ENCODE results near the gene ARHGEF17.

Gene ARHGEF17

DNA sequence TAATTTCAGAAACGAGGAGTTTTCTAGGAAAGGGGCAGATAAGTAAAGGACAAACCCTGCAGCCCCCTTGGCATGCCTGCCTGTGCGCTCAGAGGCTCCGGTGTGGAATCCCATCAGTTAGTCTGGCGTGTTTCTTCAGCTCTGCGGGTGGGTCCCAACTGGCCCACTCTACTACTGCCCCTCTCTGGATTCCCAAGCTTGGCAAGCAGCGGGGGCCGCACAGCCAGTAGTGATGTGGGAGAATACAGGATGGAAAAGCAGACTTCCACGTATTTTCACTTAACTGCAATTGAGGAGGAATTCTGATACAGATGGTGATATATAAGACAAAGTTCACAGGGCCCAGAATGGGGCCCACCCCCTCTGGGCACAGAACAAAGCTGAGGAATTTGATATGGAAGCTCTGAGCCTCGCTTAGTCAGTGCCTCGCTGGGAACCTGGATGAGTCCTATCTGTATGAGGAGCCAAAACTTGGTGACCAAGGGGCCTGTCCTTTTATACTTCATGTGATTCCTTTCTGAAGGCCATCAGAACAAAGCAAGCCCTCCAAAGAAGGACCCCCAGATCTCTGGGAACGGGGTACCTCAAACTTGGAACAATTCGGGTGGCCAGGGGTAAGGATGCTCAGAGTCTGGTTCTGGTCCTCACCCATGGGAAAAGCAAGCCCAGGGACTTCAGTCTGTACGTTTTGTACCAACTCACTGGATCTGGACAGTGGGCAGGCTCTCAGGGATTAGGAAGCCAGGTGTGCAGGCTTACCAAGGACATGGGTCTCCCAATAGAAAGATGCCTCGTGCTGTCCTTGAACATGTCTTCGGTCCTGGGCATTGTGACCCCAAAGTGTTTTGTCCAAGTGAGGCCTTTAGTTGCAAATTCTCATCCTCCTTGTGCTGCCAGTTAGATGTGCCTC, 94.1 kb downstream of the ARHGEF17 start:
- in situ Hi-C loops (cut with MboI; ENCODE audit: low sequenced_read_pairs), result no loop called here

DNA sequence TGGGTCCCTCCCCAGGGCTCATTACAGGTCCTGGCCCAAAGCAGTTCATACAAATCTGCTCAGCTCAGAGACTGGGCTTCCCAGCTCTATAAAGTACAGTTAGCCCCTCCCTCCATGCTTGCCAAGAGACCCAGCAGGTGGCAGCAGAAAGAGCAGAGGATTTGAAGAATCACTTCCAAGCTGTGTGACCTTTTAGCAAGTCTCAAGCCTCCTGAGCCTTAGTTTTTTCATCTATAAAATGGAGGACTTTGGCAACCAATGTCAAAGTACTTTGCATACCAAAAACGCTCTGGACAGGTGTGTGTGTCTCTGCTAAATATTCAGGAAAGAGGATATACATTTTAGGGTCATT, 94.7 kb downstream of the ARHGEF17 start:
- in situ Hi-C loops (cut with MboI; ENCODE audit: low sequenced_read_pairs), result no loop called here

DNA sequence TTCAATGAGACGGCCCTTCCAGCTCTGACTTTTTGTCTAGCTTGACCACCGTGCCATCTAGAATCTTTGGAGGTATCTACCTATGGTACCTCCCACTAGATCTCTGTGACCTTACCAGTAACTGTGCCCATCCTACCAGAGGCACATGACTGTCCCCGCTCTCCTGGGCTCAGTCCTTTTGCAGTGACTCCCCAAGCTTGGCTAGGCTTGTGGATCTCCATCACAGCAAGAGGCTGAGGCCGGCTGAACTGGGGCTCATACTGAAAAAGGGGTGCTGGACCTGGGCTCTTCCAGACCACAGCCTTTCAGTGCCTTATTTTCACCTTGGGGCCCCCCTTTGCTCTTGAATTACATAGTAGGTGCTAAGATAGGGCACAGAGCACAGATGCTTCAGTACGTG, 95.5 kb downstream of the ARHGEF17 start:
- in situ Hi-C loops (cut with MboI; ENCODE audit: low sequenced_read_pairs), result no loop called here

DNA sequence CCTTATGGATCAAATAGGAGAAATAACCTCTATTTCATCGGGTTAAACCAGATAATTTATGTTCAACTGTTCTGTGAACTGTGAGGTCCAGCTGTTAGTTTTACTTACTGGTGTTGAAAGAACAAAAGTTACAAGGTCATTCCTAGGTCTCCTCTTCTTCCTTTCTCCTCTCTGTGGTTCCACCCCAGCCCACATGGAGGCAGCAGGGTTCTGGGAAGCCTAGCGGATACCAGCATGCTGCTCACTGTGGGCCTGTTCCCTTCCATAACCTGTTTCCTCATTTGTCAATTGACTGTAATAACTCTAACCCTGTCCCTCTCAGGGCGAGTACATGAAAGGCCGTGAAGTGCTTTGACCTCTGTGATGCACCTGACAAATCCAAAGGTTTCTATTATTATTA, 96.0 kb downstream of the ARHGEF17 start:
- in situ Hi-C loops (cut with MboI; ENCODE audit: low sequenced_read_pairs), result no loop called here

DNA sequence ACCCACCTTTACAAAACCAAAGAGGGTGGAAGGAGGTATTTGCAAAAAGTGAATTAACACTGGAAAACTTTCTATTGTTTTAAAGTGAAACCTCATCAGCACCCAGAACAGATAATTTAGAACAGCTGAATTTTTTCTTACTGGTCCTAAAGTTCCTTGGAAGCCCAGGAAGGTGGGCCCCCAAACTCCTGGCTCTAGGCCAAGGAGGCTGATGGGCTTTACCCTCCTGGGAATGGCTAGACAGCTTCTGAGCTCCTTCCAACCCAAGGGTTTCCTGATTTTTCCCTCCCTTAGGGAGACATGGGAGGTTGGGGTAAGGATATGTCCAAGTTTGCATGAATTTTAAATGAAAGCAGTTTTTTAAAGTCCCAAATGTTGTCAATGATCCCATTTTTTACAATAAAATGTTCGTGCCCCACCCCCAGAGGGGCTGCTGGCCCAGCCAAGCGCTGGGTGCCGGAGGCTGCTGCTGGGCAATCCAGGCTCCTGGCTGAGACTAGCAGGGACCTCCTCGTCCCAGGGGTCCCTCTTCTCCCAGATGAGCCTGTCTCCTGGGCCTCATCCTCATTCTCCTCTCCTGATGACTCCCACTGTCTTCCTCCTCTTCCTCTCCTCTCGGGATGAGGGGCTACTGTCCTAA, 96.5 kb downstream of the ARHGEF17 start:
- in situ Hi-C loops (cut with MboI; ENCODE audit: low sequenced_read_pairs), result no loop called here

DNA sequence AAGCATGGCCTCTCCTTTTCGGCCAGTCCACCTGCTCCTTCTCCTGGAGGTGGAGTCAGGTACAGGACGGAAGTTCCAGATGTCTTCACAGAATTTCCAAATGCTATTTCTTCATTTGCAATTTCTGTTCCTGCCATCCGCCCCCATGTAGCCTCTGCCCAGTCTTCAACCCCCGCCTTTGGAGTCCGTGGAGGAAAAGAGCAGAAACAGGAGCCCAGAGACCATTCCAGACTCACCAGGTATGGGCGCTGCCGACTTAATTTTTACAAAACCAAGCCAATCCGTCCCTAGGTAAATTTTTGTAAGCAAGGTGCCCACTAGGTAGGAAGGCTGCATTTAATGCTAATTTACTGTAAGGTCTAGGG, 97.1 kb downstream of the ARHGEF17 start:
- in situ Hi-C loops (cut with MboI; ENCODE audit: low sequenced_read_pairs), result no loop called here

DNA sequence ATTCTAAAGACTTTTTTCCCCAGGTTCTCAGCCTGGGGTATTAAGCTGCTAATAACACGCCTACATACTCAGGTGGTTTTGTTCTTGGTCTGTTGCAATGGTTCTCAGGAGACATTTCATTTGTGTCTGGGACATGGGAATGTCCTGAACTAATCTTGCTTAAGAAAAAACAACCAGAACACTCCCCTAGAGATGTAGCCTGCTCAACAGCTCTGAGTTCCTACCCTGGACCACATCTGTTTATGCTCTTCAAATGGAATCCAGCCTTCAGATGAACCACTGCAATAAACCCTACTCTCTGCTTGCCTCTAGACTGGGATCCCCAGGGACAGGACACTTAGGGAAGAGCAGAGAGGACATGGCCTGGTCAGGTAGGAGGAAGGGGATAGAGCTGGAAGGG, 98.1 kb downstream of the ARHGEF17 start:
- in situ Hi-C loops (cut with MboI; ENCODE audit: low sequenced_read_pairs), result no loop called here

DNA sequence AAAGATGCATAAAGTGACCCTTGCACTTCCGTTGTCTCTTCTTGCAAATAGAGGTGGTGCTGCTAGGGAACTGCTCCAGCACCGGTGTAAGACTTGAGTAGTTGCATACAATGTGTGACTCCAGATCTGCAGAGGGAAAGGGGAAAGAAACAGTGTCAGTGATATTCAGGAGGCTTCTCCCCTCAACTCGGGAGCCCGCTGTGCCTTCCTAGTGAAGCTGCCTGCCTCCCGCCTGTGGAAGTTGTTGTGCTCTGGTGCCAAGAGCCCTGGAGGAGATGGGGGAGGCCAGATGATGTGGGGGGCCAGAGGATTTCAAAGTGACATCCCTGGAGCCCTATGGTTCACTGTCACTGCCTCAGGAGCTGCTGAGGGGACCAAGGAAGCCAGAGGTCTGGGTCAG, 98.5 kb downstream of the ARHGEF17 start:
- in situ Hi-C loops (cut with MboI; ENCODE audit: low sequenced_read_pairs), result no loop called here

DNA sequence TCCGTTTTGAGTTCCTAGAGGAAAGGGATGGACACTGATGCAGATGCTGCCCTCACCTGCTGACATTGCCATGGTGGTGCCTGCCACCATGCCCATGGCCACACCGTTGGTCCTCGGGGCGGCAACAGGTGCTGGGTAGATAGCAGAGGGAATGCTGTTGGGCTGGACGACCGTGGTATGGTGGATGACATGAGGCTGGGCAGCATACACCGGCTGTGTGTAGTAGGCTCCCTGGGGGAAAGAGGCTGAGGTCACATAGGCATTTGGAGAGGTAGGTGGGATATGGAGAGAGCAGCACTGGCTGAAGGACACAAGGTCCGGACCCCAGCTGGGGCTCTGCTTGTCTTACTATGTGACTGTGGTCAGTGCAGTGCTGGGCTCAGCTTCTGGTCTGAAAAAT, 101.4 kb downstream of the ARHGEF17 start:
- in situ Hi-C loops (cut with MboI; ENCODE audit: low sequenced_read_pairs), result no loop called here

DNA sequence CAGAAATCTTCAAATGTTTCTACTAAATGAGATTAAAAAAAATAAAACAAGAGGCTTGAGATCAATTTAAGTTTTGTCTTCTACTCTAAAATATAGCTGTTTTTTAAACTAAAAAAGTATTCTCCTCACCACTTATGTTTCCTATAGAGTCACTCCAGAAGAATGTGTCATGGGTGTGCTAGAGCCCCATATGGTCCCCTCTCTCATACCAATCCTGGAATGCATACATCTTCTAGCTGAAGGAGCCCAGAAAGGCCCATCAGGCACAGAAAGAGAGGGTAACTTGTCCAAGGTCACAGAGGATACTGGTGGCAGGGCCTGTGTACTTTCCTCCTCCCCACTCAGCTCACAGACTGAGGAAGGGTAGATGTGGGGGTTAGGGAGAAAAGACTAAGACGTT, 102.6 kb downstream of the ARHGEF17 start:
- in situ Hi-C loops (cut with MboI; ENCODE audit: low sequenced_read_pairs), result no loop called here

DNA sequence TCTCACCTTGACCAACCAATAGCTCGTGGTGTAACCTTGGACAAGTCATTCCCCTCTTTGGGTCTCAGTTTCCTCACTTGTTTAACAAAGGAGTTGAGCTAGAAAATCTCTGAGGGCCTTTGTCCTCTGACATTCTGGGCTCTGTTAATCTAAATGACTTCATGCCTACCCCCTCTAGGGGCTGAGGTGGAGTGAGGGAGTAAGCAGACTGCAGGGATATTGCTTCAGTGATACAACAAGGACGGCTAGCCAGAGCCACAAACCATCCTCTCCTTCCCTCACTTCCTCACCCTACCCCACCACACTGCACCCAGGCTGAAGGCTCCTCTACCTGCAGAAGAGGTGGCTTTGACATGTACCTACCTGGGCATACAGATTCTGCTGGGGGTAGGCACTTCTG, 103.0 kb downstream of the ARHGEF17 start:
- in situ Hi-C loops (cut with MboI; ENCODE audit: low sequenced_read_pairs), result no loop called here

DNA sequence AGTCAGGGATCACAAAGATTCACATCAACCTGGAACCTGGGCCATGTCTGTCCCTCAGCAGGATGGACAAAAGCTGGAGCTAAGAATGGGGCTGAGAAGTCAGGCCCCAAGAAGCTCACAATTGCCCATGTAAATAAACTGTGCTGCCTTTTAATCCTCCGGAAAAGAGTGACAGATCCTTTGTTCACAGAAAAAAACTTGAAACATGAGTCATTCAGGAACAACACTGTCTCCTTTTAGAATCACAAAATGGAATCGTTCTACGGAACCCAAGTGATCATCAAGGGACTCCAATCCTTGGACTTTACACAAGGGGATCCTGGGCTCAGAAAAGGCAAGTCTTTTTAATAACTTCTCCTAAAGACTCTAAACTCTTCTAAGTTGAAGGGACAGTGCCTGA, 104.2 kb downstream of the ARHGEF17 start:
- in situ Hi-C loops (cut with MboI; ENCODE audit: low sequenced_read_pairs), result no loop called here

DNA sequence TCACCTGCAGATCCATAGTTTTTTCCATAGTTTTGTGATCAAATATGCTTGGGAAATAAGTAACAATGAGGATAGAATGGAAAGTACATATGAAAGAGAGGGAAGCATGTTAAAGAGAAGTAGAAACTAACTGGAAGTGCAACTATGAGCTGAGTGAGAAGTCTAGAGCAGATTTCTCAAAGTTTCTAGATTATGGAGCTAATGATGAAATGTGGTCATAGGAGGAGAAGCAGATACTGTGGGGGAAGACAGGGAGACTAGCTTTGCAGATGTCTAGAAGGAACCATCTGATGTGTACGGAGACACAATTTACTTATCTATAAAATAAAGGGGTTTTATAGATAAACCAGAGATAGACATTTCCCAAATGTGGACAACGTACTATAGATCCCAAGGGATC, 105.2 kb downstream of the ARHGEF17 start:
- in situ Hi-C loops (cut with MboI; ENCODE audit: low sequenced_read_pairs), result no loop called here

DNA sequence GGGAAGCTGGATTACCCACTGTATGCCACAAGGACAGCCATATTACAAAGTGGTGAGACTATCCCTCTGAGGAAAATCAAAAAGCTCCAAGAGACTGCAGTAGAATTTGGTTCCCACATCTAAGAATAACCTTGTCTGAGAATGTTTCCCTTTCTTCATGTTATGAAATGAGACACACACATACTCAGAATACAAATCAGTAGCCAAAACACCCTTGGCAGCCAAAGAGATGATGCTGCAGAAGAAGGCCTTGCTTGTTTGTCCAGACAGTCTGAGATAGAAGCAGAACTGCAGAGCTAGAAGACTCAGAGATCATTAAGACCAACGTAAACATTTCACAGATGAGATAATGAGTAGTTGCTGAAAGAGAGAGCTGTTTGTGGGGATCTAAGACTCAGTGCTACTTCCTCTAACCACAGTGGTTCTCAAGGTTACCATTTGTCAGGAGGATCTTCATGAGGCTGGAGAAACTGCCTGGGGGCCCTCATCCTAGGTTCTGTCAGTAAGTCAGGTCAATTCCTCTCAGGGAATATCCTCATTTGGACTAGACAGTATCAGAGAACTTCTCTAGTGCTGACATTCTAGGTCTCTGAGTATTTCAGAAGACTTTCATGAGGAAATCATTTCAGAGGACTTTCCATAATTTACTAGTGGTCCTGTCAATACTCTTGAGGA, 107.0 kb downstream of the ARHGEF17 start:
- in situ Hi-C loops (cut with MboI; ENCODE audit: low sequenced_read_pairs), result no loop called here

DNA sequence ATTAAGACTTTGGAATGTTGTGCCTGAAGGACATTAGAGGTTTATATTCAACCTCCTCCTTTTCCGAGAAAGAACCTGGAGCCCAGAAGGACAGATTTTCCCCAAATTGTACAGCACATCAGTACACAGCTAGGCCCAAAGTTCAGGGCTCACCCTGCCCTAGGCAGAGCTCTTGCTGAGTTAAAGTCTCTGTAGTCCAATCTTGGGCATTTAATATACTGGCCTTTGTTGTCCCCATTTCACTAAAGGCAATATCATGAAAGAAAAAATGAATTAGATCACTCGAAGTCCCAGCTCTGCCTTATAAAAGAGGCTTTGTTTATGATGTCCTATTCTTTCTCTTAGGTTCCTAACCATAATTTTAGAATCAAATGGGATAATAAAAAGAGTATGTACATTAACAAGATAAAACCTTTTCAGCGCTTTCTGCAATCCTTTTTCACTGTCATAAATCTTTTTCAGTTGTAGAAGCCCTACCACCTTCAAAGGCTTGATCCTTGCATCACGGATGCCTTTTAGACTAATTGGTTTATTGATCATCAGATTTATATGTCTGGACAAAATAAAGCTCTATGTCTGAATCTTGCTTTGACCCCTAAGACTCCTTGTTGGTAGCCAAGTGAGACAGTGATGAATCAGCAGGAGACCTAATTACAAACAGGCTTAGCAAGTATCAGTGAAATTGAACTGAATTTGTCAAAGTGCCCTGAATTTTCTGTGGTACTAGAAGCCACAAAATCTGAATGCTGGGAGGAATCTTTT, 108.0 kb downstream of the ARHGEF17 start:
- in situ Hi-C loops (cut with MboI; ENCODE audit: low sequenced_read_pairs), result no loop called here

DNA sequence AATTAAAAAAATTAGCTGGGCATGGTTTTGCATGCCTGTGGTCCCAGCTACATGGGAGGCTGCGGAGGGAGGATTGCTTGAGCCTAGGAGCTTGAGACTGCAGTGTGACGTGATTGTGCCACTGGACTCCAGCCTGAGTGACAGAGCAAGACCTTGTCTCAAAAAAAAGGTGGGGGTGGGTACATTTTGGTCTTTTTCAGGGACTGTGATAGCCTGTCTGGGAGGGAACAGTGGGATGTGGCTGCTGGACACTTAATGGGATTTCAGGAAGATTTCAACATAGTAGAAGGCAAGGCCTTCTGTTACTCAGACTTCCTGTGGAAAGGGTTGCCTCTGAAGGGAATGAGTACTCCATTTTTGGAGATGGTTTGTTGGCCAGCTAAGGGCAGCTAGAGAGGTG, 108.7 kb downstream of the ARHGEF17 start:
- in situ Hi-C loops (cut with MboI; ENCODE audit: low sequenced_read_pairs), result no loop called here

Measured in HL-60/S4 treated with retinoic acid at 250 ng/mL for 4 days and 3 days (cell line).